ENCODE data around the gene WDR33. TPM values are rescaled to one million over a fixed set of nuclear protein-coding genes. Genes with fewer than 3 reads are reported as not detected.

Gene WDR33
- total and polyA plus RNA-seq, 2 of the 4 experiments (the other 2 are of a cell fraction): 19.6 to 41.2 TPM

- H3K4me2 ChIP-seq (ENCODE audit: low read depth, low read length): no peak overlapping the region
- WGBS, 2 experiments (ENCODE audit: extremely low coverage in 2 of 2, insufficient read length in 1 of 2): 72% methylated on average over 2 of the region's 10 CpGs; no CpG with 5 or more reads in 1 of the 2 experiments
- POLR2A ChIA-PET (ENCODE audit: unreplicated experiment): no interaction called here
- no peak overlapping the region for H2BK120ac ChIP-seq (ENCODE audit: low read depth, low read length)
- no peak overlapping the region for H3K14ac ChIP-seq (replicated peaks; ENCODE audit: low read depth, low read length)
- no peak overlapping the region for H3K18ac ChIP-seq (ENCODE audit: low read depth, low read length)
- no peak overlapping the region for H3K4me3 ChIP-seq (ENCODE audit: insufficient read depth, low read depth, low read length)
- H3K4me1 ChIP-seq (ENCODE audit: control insufficient read depth, insufficient read depth, low read length): peaks cover 5% of the 10 kb centered on the region; the same call in 1 of the 2 replicates
- peaks cover 3% of the 10 kb centered on the region for H4K20me1 ChIP-seq (ENCODE audit: insufficient read depth, low read length)
- peaks cover 6 to 11% of the 10 kb centered on the region in 2 experiments; a peak in 3 of 4 replicates for H3K79me1 ChIP-seq (ENCODE audit: low read depth in 1 of 2, low read length in 2 of 2)
- H2BK20ac ChIP-seq (ENCODE audit: low read depth, low read length): no peak overlapping the region
- H2AK9ac ChIP-seq (replicated peaks; ENCODE audit: low read depth, low read length, poor library complexity): no peak overlapping the region
- no peaks in the 10 kb centered on the region for H3K36me3 ChIP-seq (ENCODE audit: control insufficient read depth, insufficient read depth, low read length)
- H3K9me3 ChIP-seq (ENCODE audit: control insufficient read depth, insufficient read depth, low read length): no peaks in the 10 kb centered on the region
- no peak overlapping the region for H4K8ac ChIP-seq (ENCODE audit: low read depth in 2 of 2, low read length in 2 of 2)
- H3K9me1 ChIP-seq (ENCODE audit: insufficient read depth, low read length): 0 out of 2 replicates have a peak, but pooled peaks cover 6% of the 10 kb centered on the region
- BruUV-seq (replicated peaks): no TSS peak
- H3K4ac ChIP-seq (ENCODE audit: low read depth, low read length): no peak overlapping the region
- no peak overlapping the region for H4K5ac ChIP-seq (ENCODE audit: low read depth, low read length)
- no peak overlapping the region for H3K23ac ChIP-seq (ENCODE audit: low read depth, low read length)
- H2AK5ac ChIP-seq (ENCODE audit: low read depth, low read length): peak overlapping the region; percentile 45; the same call in 1 of the 2 replicates
- H3K27ac ChIP-seq (ENCODE audit: insufficient read depth, low read length): no peak overlapping the region
- H2BK5ac ChIP-seq (ENCODE audit: low read depth, low read length, poor library complexity, severe bottlenecking): no peak overlapping the region
- H4K91ac ChIP-seq (ENCODE audit: insufficient read depth, low read depth, low read length): no peak overlapping the region
- intact Hi-C loops (cut with micrococcal nuclease): no loop called here
- ATAC-seq (ENCODE audit: low read depth) (no peak), DNase-seq (no peak)
- in situ Hi-C loops (cut with MboI; ENCODE audit: low sequenced_read_pairs): no loop called here
- no peak overlapping the region for H3K9ac ChIP-seq (ENCODE audit: low read depth, low read length)
- no peak for TF ChIP-seq RFX5 (IDR thresholded peaks at IDR 0.05; ENCODE audit: low read depth, low read length)
- TF ChIP-seq RAD21 (IDR thresholded peaks at IDR 0.05; ENCODE audit: low read length): no peak
- TF ChIP-seq CEBPB (IDR thresholded peaks at IDR 0.05; ENCODE audit: low read depth, low read length): no peak
- no peak for TF ChIP-seq MXI1 (IDR thresholded peaks at IDR 0.05; ENCODE audit: borderline replicate concordance, low read depth, low read length)
- no peak for TF ChIP-seq POLR2A (IDR thresholded peaks at IDR 0.05; ENCODE audit: low read depth, low read length)
- TF ChIP-seq SMC3 (IDR thresholded peaks at IDR 0.05; ENCODE audit: low read depth, low read length): no peak
- TF ChIP-seq USF2 (IDR thresholded peaks at IDR 0.05; ENCODE audit: low read depth, low read length): no peak
- TF ChIP-seq MAZ (IDR thresholded peaks at IDR 0.05; ENCODE audit: borderline replicate concordance, low read depth, low read length): no peak
- TF ChIP-seq MAFK (IDR thresholded peaks at IDR 0.05; ENCODE audit: low read depth, low read length): no peak
- TF ChIP-seq FOS (IDR thresholded peaks at IDR 0.05; ENCODE audit: low read depth, low read length): no peak
- no peak for TF ChIP-seq CHD1 (IDR thresholded peaks at IDR 0.05; ENCODE audit: low read depth, low read length)
- TF ChIP-seq BHLHE40 (IDR thresholded peaks at IDR 0.05; ENCODE audit: low read depth, low read length): no peak
- TF ChIP-seq NFE2L2 (IDR thresholded peaks at IDR 0.05; ENCODE audit: low read depth, low read length): no peak
- TF ChIP-seq CTCF (conservative IDR thresholded peaks at IDR 0.05; ENCODE audit: low read depth, low read length): no peak
- H2AFZ ChIP-seq (replicated peaks; ENCODE audit: low read length, poor library complexity): no peak overlapping the region
- H2BK15ac ChIP-seq (ENCODE audit: low read depth, low read length): no peak overlapping the region
- peaks cover 22% of the 10 kb centered on the region for H3K27me3 ChIP-seq (ENCODE audit: control insufficient read depth, insufficient read depth, low read length)
- dilution Hi-C loops (cut with HindIII; ENCODE audit: low sequenced_read_pairs, unreplicated experiment): no loop called here
- CTCF ChIA-PET: no interaction called here
- H3K56ac ChIP-seq (ENCODE audit: extremely low read depth, insufficient read depth, low read length): no peak overlapping the region
These were observed 132.4 kb downstream of the WDR33 start for GRCh38 chr2:127678531-127678930.
